ENCODE measurements around the gene SULT2B1. TPM values are rescaled to one million over a fixed set of nuclear protein-coding genes. Genes with fewer than 3 reads are reported as not detected.

The SULT2B1 gene
- polyA plus RNA-seq, 2 of the 4 experiments (the other 2 are of a cell fraction): 22.2 to 34.3 TPM

- no peak for DNase-seq (ENCODE audit: low read depth in 1 of 2, low spot score in 1 of 2)
- ATAC-seq: no peak
- Histone ChIP-seq H3K4me2 (peak overlapping the region; percentile 100; the same call in 1 of the 3 replicates), H3K4me1 (peaks cover 48% of the 10 kb centered on the region), H3K27ac (peak overlapping the region in 1 of 2 experiments; percentile 92; a peak in 4 of 6 replicates), H3K4me3 (no peak overlapping the region), H3K9me3 (no peaks in the 10 kb centered on the region)
- no peak for FAIRE-seq
- POLR2A ChIA-PET: no interaction called here
- TF ChIP-seq CBX2 (IDR thresholded peaks at IDR 0.05; ENCODE audit: borderline replicate concordance, low read depth) (no peak), MAFK (IDR thresholded peaks at IDR 0.05; ENCODE audit: partially characterized antibody) (peak; percentile 73)
- CTCF ChIA-PET: interaction anchor here (0.7 to 2.0 kb wide), 5 partner anchors 9 to 49 kb away, joined by 3 to 6 read pairs (median 3); no protein-coding TSS in a partner anchor
Observed at GRCh38 chr19:48632692-48633147, 80.7 kb downstream of the SULT2B1 start.

- WGBS (ENCODE audit: missing lambda C conversion rate): 79% methylated on average over 22 of the region's 22 CpGs
- no peak for FAIRE-seq
Observed at GRCh38 chr19:48633148-48634035, 81.4 kb downstream of the SULT2B1 start.

GRCh38 chr19:48634036-48634342 is 82.0 kb downstream of the SULT2B1 start:
- ChIA-PET CTCF (interaction anchor here (0.5 to 2.0 kb wide), 8 partner anchors 10 to 515 kb away, joined by 3 to 6 read pairs (median 4); partner anchors contain the start of genes CA11 and FAM83E), POLR2A (interaction anchor here (0.5 to 1.5 kb wide), 5 partner anchors 10 to 77 kb away, joined by 3 to 18 read pairs (median 8); partner anchors contain the start of genes CA11, RPL18 and SPHK2)
- no peak for FAIRE-seq
- Histone ChIP-seq H3K4me2 (peak overlapping the region; percentile 100), H3K4me1 (peaks cover 55% of the 10 kb centered on the region), H3K9me3 (no peaks in the 10 kb centered on the region), H3K4me3 (no peak overlapping the region; the same call in 2 of the 3 replicates), H3K27ac (peak overlapping the region; percentile 86 to 92)
- DNase-seq (ENCODE audit: low read depth in 1 of 2, low spot score in 1 of 2): no peak
- TF ChIP-seq, protein P1, sequence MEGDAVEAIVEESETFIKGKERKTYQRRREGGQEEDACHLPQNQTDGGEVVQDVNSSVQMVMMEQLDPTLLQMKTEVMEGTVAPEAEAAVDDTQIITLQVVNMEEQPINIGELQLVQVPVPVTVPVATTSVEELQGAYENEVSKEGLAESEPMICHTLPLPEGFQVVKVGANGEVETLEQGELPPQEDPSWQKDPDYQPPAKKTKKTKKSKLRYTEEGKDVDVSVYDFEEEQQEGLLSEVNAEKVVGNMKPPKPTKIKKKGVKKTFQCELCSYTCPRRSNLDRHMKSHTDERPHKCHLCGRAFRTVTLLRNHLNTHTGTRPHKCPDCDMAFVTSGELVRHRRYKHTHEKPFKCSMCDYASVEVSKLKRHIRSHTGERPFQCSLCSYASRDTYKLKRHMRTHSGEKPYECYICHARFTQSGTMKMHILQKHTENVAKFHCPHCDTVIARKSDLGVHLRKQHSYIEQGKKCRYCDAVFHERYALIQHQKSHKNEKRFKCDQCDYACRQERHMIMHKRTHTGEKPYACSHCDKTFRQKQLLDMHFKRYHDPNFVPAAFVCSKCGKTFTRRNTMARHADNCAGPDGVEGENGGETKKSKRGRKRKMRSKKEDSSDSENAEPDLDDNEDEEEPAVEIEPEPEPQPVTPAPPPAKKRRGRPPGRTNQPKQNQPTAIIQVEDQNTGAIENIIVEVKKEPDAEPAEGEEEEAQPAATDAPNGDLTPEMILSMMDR (IDR thresholded peaks at IDR 0.05): no peak
- no peak for TF ChIP-seq MYC (IDR thresholded peaks at IDR 0.05; ENCODE audit: borderline replicate concordance, low read length)
- TF ChIP-seq JUNB (IDR thresholded peaks at IDR 0.05): no peak
- TF ChIP-seq CHD2 (IDR thresholded peaks at IDR 0.05; ENCODE audit: low read length, partially characterized antibody): no peak
- TF ChIP-seq, protein P2, sequence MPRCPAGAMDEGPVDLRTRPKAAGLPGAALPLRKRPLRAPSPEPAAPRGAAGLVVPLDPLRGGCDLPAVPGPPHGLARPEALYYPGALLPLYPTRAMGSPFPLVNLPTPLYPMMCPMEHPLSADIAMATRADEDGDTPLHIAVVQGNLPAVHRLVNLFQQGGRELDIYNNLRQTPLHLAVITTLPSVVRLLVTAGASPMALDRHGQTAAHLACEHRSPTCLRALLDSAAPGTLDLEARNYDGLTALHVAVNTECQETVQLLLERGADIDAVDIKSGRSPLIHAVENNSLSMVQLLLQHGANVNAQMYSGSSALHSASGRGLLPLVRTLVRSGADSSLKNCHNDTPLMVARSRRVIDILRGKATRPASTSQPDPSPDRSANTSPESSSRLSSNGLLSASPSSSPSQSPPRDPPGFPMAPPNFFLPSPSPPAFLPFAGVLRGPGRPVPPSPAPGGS (IDR thresholded peaks at IDR 0.05): no peak
- no peak for TF ChIP-seq HOXB13 (CRISPR knock-in tag; IDR thresholded peaks at IDR 0.05; ENCODE audit: low read depth)
- TF ChIP-seq, protein P3, sequence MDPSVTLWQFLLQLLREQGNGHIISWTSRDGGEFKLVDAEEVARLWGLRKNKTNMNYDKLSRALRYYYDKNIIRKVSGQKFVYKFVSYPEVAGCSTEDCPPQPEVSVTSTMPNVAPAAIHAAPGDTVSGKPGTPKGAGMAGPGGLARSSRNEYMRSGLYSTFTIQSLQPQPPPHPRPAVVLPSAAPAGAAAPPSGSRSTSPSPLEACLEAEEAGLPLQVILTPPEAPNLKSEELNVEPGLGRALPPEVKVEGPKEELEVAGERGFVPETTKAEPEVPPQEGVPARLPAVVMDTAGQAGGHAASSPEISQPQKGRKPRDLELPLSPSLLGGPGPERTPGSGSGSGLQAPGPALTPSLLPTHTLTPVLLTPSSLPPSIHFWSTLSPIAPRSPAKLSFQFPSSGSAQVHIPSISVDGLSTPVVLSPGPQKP (IDR thresholded peaks at IDR 0.05; ENCODE audit: low read depth, low read length): no peak
- no peak for TF ChIP-seq BHLHE40 (IDR thresholded peaks at IDR 0.05; ENCODE audit: low read depth, low read length)
- no peak for TF ChIP-seq USF2 (IDR thresholded peaks at IDR 0.05)
- no peak for TF ChIP-seq HOXB5 (CRISPR knock-in tag; IDR thresholded peaks at IDR 0.05)
- TF ChIP-seq RNF2 (IDR thresholded peaks at IDR 0.05; ENCODE audit: borderline replicate concordance, low read depth): no peak
- no peak for TF ChIP-seq EHMT2 (IDR thresholded peaks at IDR 0.05; ENCODE audit: low read depth)
- TF ChIP-seq, protein P4, sequence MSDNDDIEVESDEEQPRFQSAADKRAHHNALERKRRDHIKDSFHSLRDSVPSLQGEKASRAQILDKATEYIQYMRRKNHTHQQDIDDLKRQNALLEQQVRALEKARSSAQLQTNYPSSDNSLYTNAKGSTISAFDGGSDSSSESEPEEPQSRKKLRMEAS (IDR thresholded peaks at IDR 0.05): no peak
- no peak for TF ChIP-seq FOXS1 (CRISPR knock-in tag; IDR thresholded peaks at IDR 0.05)
- TF ChIP-seq HOXA7 (CRISPR knock-in tag; IDR thresholded peaks at IDR 0.05): no peak
- TF ChIP-seq ZC3H11A (IDR thresholded peaks at IDR 0.05): no peak
- ATAC-seq: no peak
- WGBS (ENCODE audit: missing lambda C conversion rate): 75% methylated on average over 7 of the region's 7 CpGs

More at GRCh38 chr19:48633148-48634035, 81.4 kb downstream of the SULT2B1 start:
- Histone ChIP-seq H3K27ac (peak overlapping the region; percentile 86 to 92), H3K4me1 (peaks cover 50% of the 10 kb centered on the region), H3K4me3 (no peak overlapping the region), H3K9me3 (no peaks in the 10 kb centered on the region), H3K4me2 (peak overlapping the region; percentile 100)
- CTCF ChIA-PET: interaction anchor here (0.5 to 2.0 kb wide), 10 partner anchors 9 to 515 kb away, joined by 3 to 6 read pairs (median 3); partner anchors contain the start of genes CA11 and FAM83E
- TF ChIP-seq MAZ (IDR thresholded peaks at IDR 0.05; ENCODE audit: borderline replicate concordance, low read depth, low read length): no peak
- no peak for TF ChIP-seq NR3C1 (IDR thresholded peaks at IDR 0.05)
- 0 out of 2 replicates have a peak, but pooled peaks have one; percentile 10 for TF ChIP-seq JUNB (IDR thresholded peaks at IDR 0.05)
- no peak for TF ChIP-seq MYC (IDR thresholded peaks at IDR 0.05; ENCODE audit: borderline replicate concordance, low read length)
- TF ChIP-seq, protein P5, sequence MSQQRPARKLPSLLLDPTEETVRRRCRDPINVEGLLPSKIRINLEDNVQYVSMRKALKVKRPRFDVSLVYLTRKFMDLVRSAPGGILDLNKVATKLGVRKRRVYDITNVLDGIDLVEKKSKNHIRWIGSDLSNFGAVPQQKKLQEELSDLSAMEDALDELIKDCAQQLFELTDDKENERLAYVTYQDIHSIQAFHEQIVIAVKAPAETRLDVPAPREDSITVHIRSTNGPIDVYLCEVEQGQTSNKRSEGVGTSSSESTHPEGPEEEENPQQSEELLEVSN (IDR thresholded peaks at IDR 0.05; ENCODE audit: borderline replicate concordance, low read depth): no peak
- POLR2A ChIA-PET: interaction anchor here (0.5 to 1.5 kb wide), 5 partner anchors 9 to 77 kb away, joined by 3 to 18 read pairs (median 8); partner anchors contain the start of genes CA11, RPL18 and SPHK2
- DNase-seq (ENCODE audit: low read depth in 1 of 2, low spot score in 1 of 2) (no peak), ATAC-seq (no peak)

Measured in A549 (cell line).